ENCODE measurements around the gene CHCHD6. TPM values are rescaled to one million over a fixed set of nuclear protein-coding genes. Genes with fewer than 3 reads are reported as not detected.
A peak's percentile ranks its signal among the peaks of the same experiment; 100 is the strongest.

Gene CHCHD6
- total RNA-seq, 4 donors from 2014 or later: 15.6 to 25.8 (median 21.2) TPM

DNA sequence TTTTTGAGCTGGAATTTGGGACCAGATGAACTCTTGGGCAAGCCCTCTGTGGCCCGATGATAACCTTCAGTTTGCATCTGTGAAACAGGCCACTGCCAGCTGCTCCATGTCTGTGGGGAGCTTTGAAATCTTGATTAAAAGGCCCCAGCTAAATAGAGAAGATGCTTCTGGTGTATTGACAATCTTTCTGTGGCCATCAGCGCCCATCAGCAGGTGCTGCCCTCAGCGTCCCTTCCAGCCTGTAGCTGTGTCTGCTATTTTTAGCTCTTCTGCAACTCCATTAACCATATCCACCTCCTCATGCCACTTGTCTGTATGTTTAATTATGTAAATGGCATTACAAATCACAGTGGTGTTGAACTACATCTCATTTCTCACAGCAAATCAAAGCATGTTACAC, 54.0 kb downstream of the CHCHD6 start:
- DNase-seq (ENCODE audit: low spot score in 2 of 2): no peak
- WGBS, 2 donors: 84 to 86% methylated on average over 3 of the region's 3 CpGs
- no peak overlapping the region for H3K4me3 ChIP-seq (ENCODE audit: low read depth, poor library complexity, severe bottlenecking)
- TF ChIP-seq CTCF (IDR thresholded peaks at IDR 0.05) (no peak), POLR2A (IDR thresholded peaks at IDR 0.05) (no peak)
- intact Hi-C loops (cut with DNase I; ENCODE audit: low total_unique reads): loop anchor here (10.0 kb wide), 1 partner anchor 697 kb away; no protein-coding TSS in a partner anchor

DNA sequence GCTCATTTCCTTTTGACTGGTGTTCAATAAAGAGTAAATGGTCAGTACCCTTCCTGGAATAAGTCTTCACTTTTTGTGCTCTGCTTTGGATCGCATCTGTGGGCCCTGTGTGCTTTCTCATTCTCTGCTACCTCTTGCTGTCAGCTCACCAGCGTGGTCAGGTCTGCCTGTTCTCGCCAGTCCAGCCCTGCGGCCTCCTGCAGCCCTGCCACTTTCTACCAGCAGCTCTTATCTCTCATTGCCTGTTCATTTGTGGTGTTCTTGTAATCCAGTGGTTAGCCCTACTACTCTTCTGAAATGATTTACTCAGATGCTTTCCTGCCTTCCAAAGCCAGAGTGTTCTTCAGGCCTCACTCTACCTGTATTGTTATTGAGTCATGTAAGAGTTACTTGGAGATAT, 54.8 kb downstream of the CHCHD6 start:
- TF ChIP-seq POLR2A (IDR thresholded peaks at IDR 0.05): no peak
- no peak for TF ChIP-seq CTCF (IDR thresholded peaks at IDR 0.05)
- intact Hi-C loops (cut with DNase I; ENCODE audit: low total_unique reads): loop anchor here (10.0 kb wide), 1 partner anchor 696 kb away; no protein-coding TSS in a partner anchor
- 97 to 99% methylated on average over 4 of the region's 4 CpGs for WGBS, 2 donors
- no peak for DNase-seq (ENCODE audit: low spot score in 2 of 2)
- H3K4me3 ChIP-seq (ENCODE audit: low read depth, poor library complexity, severe bottlenecking): no peak overlapping the region

DNA sequence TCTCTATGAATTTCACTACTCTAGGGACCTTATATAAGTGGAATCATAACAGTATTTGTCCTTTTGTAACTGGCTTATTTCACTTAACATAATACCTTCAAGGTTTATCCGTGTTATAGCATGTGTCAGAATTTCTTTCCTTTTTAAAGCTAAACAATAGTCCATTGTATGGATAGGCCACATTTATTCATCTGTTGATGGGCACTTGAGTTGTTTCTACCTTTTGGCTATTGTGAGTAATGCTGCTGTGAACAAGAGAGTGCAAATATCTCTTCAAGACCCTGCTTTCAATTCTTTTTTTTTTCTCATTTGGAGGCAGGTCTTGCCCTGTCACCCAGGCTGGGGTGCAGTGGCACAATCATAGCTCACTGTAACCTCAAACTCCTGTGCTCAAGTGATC, 56.5 kb downstream of the CHCHD6 start:
- 77 to 90% methylated on average over 1 of the region's 1 CpG for WGBS, 2 donors
- intact Hi-C loops (cut with DNase I; ENCODE audit: low total_unique reads): no loop called here
- DNase-seq (ENCODE audit: low spot score in 2 of 2): no peak
- no peak for TF ChIP-seq CTCF (IDR thresholded peaks at IDR 0.05)
- no peak for TF ChIP-seq POLR2A (IDR thresholded peaks at IDR 0.05)
- H3K4me3 ChIP-seq (ENCODE audit: low read depth, poor library complexity, severe bottlenecking): no peak overlapping the region

- intact Hi-C loops (cut with DNase I; ENCODE audit: low total_unique reads): no loop called here
- no peak overlapping the region for H3K4me3 ChIP-seq (ENCODE audit: low read depth, poor library complexity, severe bottlenecking)
- no peak for DNase-seq (ENCODE audit: low spot score in 2 of 2)
- no peak for TF ChIP-seq POLR2A (IDR thresholded peaks at IDR 0.05)
- TF ChIP-seq CTCF (IDR thresholded peaks at IDR 0.05): no peak
Measured at GRCh38 chr3:126763035-126763434, 59.0 kb downstream of the CHCHD6 start.

GRCh38 chr3:126765187-126766069, 61.4 kb downstream of the CHCHD6 start:
- intact Hi-C loops (cut with DNase I; ENCODE audit: low total_unique reads): no loop called here
- no peak overlapping the region for H3K4me3 ChIP-seq (ENCODE audit: low read depth, poor library complexity, severe bottlenecking)
- 86 to 92% methylated on average over 17 of the region's 17 CpGs for WGBS, 2 donors
- DNase-seq (ENCODE audit: low spot score in 2 of 2): peak in 1 of 2 donors; percentile 78
- TF ChIP-seq POLR2A (IDR thresholded peaks at IDR 0.05): no peak
- no peak for TF ChIP-seq CTCF (IDR thresholded peaks at IDR 0.05)
